WERI-Rb-1 (cell line): Measurements from ENCODE around the gene PTPN14.

ENCODE experiments used
- DNase-seq: peaks from one replicate; pipeline ENCODE4 v3.0.0-alpha.2; 2020
- H3K27ac ChIP-seq: fragments of 250-450 bp; sonication (Bioruptor Pico); 2 replicates; pipeline ENCODE4 v1.5.1; 2020; ENCODE audit warnings: mild to moderate bottlenecking, moderate library complexity
- H3K27me3 ChIP-seq: fragments of 250-450 bp; sonication (Bioruptor Pico); 2 replicates; pipeline ENCODE4 v1.5.1; 2021; ENCODE audit warnings: mild to moderate bottlenecking, low read depth, moderate library complexity; ENCODE audit not compliant: insufficient read depth, severe bottlenecking
- H3K36me3 ChIP-seq: fragments of 250-450 bp; sonication (Bioruptor Pico); 2 replicates; pipeline ENCODE4 v1.5.1; 2020; ENCODE audit warnings: mild to moderate bottlenecking, moderate library complexity
- H3K4me3 ChIP-seq: 2 replicates; pipeline ENCODE4 v1.5.1; 2011; ENCODE audit warnings: low read depth, mild to moderate bottlenecking, control low read depth, low read length
- H3K9me3 ChIP-seq: fragments of 250-450 bp; sonication (Bioruptor Pico); 2 replicates; pipeline ENCODE4 v1.5.1; 2021; ENCODE audit warnings: mild to moderate bottlenecking, moderate library complexity; ENCODE audit not compliant: severe bottlenecking
- TF ChIP-seq, protein P1 (sequence below): IDR thresholded peaks from 2 replicates; pipeline ENCODE4 v1.5.1; 2011; ENCODE audit warnings: low read depth, mild to moderate bottlenecking, control low read depth, inconsistent platforms, low read length

The PTPN14 gene

GRCh38 chr1:214404154-214404553 is 147.2 kb downstream of the PTPN14 start:
- no peak for DNase-seq
- TF ChIP-seq, protein P1, sequence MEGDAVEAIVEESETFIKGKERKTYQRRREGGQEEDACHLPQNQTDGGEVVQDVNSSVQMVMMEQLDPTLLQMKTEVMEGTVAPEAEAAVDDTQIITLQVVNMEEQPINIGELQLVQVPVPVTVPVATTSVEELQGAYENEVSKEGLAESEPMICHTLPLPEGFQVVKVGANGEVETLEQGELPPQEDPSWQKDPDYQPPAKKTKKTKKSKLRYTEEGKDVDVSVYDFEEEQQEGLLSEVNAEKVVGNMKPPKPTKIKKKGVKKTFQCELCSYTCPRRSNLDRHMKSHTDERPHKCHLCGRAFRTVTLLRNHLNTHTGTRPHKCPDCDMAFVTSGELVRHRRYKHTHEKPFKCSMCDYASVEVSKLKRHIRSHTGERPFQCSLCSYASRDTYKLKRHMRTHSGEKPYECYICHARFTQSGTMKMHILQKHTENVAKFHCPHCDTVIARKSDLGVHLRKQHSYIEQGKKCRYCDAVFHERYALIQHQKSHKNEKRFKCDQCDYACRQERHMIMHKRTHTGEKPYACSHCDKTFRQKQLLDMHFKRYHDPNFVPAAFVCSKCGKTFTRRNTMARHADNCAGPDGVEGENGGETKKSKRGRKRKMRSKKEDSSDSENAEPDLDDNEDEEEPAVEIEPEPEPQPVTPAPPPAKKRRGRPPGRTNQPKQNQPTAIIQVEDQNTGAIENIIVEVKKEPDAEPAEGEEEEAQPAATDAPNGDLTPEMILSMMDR = no peak
- Histone ChIP-seq H3K36me3 (no peaks in the 10 kb centered on the region), H3K4me3 (no peak overlapping the region), H3K9me3 (no peaks in the 10 kb centered on the region), H3K27ac (no peak overlapping the region), H3K27me3 (no peaks in the 10 kb centered on the region)

DNA sequence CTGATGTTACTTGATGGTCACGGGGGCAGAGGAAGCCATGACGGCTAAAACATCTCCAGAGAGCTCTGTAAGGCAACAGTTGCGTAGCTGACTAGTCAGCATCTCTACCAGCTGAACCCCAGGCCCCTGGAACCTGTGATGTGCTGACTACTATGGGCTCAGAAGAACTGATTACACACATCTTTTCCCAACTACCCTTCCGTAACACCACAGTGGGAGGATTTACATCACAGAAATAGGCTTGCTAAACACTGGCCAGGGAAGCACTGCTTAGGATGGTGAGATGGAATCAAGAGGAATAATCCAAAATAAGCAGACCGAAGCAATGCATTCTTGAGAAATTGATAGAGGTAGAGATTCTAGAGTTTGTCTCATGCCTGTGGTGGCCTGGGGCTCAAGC is 148.0 kb downstream of the PTPN14 start:
- no peak overlapping the region for H3K27ac ChIP-seq
- H3K9me3 ChIP-seq = no peaks in the 10 kb centered on the region
- no peaks in the 10 kb centered on the region for H3K36me3 ChIP-seq
- H3K27me3 ChIP-seq = no peaks in the 10 kb centered on the region
- DNase-seq = no peak
- TF ChIP-seq, protein P1 = no peak
- H3K4me3 ChIP-seq = no peak overlapping the region

- TF ChIP-seq, protein P1 = no peak
- no peak overlapping the region for H3K27ac ChIP-seq
- H3K27me3 ChIP-seq = no peaks in the 10 kb centered on the region
- H3K9me3 ChIP-seq = no peaks in the 10 kb centered on the region
- no peaks in the 10 kb centered on the region for H3K36me3 ChIP-seq
- no peak for DNase-seq
- H3K4me3 ChIP-seq = no peak overlapping the region
Observed at GRCh38 chr1:214402613-214403083, 148.8 kb downstream of the PTPN14 start.

GRCh38 chr1:214401666-214402065 is 149.7 kb downstream of the PTPN14 start:
- no peaks in the 10 kb centered on the region for H3K27me3 ChIP-seq
- H3K9me3 ChIP-seq = no peaks in the 10 kb centered on the region
- no peak overlapping the region for H3K27ac ChIP-seq

GRCh38 chr1:214400131-214400530 is 151.3 kb downstream of the PTPN14 start:
- no peaks in the 10 kb centered on the region for H3K36me3 ChIP-seq
- no peaks in the 10 kb centered on the region for H3K27me3 ChIP-seq
- H3K9me3 ChIP-seq = no peaks in the 10 kb centered on the region
- no peak overlapping the region for H3K27ac ChIP-seq
- TF ChIP-seq, protein P1 = no peak
- no peak for DNase-seq
- H3K4me3 ChIP-seq = no peak overlapping the region

More at GRCh38 chr1:214401666-214402065, 149.7 kb downstream of the PTPN14 start:
- DNase-seq = no peak
- no peak overlapping the region for H3K4me3 ChIP-seq
- no peaks in the 10 kb centered on the region for H3K36me3 ChIP-seq
- TF ChIP-seq, protein P1 = no peak

DNA sequence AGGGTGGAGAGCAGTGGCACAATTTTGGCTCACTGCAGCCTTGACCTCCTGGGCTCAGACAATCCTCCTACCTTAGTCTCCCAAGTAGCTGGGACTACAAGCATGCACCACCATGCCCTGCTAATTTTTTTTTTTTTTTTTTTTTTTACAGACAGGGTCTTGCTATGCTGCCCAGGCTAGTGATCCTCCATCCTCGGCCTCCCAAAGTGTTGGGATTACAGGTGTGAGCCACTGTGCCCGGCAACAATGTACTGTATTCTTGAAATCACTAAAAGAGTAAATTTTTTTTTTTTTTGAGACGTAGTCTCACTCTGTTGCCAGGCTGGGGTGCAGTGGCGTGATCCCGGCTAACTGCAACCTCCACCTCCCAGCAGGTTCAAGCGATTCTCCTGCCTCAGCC is 152.9 kb downstream of the PTPN14 start:
- Histone ChIP-seq H3K4me3 (no peak overlapping the region), H3K27ac (no peak overlapping the region), H3K36me3 (no peaks in the 10 kb centered on the region), H3K27me3 (no peaks in the 10 kb centered on the region), H3K9me3 (no peaks in the 10 kb centered on the region)
- no peak for DNase-seq
- TF ChIP-seq, protein P1 = no peak
